Left lung (tissue), 10 donors: ENCODE measurements around the gene ISYNA1. TPM values are rescaled to one million over a fixed set of nuclear protein-coding genes. Genes with fewer than 3 reads are reported as not detected.

Experiments used
- ATAC-seq: fragments of 200-7000 bp; cut with Tn5 transposase; one replicate; pipeline ENCODE4 v1.9.1; 2020; ENCODE audit warnings: moderate library complexity
- DNase-seq, 4 donors: peaks; one replicate each; pipeline ENCODE4 v3.0.0-alpha.2; 2013 to 2020
- H3K27ac ChIP-seq, 2 donors: fragments of 200-600 bp; sonication (generic) in 1 of 2; one replicate each; pipeline versions ENCODE4 v1.5.0 to v1.8.0; 2020 to 2021
- H3K27me3 ChIP-seq, 2 donors: fragments of 200-600 bp; sonication (generic) in 1 of 2; one replicate each; pipeline versions ENCODE4 v1.5.0 to v1.8.0; 2020 to 2021
- H3K36me3 ChIP-seq, 2 donors: fragments of 200-600 bp; sonication (generic) in 1 of 2; one replicate each; pipeline versions ENCODE4 v1.5.0 to v1.8.0; 2020 to 2021
- H3K4me1 ChIP-seq, 2 donors: fragments of 200-600 bp; one replicate each; pipeline ENCODE4 v1.8.0; 2021
- H3K4me3 ChIP-seq, 2 donors: fragments of 200-600 bp; sonication (generic) in 1 of 2; one replicate each; pipeline versions ENCODE4 v1.5.0 to v1.8.0; 2020 to 2021; ENCODE audit warnings: mild to moderate bottlenecking in 1 of 2
- H3K9me3 ChIP-seq, 2 donors: fragments of 200-600 bp; sonication (generic) in 1 of 2; one replicate each; pipeline versions ENCODE4 v1.5.0 to v1.8.0; 2020 to 2021
- intact Hi-C, 2 donors: fragments of 100-400 bp; cut with DNase I; formaldehyde crosslinking; loops; one replicate each; pipeline versions ENCODE4 v1.11.2 to v1.14.2; 2022
- polyA plus RNA-seq, 6 donors: library from polyadenylated mRNA; unstranded; fragments of 120-200 nt; gene quantifications; one replicate each; pipeline ENCODE4 v1.2.1, GENCODE V29; 2013; ENCODE audit not compliant: insufficient read length in 6 of 6
- total RNA-seq, 2 donors: library from RNA; stranded (reverse); fragmentation: NEBNext Ultra II Directional; extraction: Animal tissue kit (Norgen Biotek cat#: 25700); gene quantifications; one replicate each; pipeline ENCODE4 v1.2.1, GENCODE V29; 2021
- TF ChIP-seq, protein P1 (sequence below), 2 donors: fragments of 200-600 bp; sonication (generic) in 1 of 2; IDR thresholded peaks; one replicate each; pipeline versions ENCODE4 v1.5.0 to v1.8.0; 2021; ENCODE audit warnings: antibody characterized with exemption in 2 of 2
- donor health status: DM: no; HTN: yes; CAD: no.
- donor health status: DM: no; HTN: no; CAD: no.

ISYNA1 gene
- total and polyA plus RNA-seq, 8 donors = 22.8 to 159 (median 119) TPM

DNA sequence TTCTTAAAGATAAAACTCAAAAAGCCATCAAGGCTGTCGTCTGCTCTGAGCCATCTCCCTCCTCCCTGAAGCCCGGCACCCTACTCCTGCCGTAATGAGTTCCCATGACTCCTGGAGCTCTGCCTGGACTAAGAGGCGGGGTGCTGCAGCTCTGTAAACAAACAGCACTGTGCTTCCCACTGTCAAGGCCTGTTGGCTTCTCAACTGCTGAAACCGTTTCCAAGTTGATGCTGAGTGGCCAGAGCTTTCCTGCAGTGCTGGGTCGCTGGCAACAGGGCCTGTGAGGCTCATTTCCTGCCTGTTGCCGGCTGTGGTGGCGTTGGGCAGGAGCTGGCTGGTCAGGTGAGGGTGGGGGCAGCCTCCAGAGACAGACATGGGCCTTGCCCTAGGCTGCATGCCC is 26.7 kb upstream of the ISYNA1 start:
- TF ChIP-seq, protein P1, sequence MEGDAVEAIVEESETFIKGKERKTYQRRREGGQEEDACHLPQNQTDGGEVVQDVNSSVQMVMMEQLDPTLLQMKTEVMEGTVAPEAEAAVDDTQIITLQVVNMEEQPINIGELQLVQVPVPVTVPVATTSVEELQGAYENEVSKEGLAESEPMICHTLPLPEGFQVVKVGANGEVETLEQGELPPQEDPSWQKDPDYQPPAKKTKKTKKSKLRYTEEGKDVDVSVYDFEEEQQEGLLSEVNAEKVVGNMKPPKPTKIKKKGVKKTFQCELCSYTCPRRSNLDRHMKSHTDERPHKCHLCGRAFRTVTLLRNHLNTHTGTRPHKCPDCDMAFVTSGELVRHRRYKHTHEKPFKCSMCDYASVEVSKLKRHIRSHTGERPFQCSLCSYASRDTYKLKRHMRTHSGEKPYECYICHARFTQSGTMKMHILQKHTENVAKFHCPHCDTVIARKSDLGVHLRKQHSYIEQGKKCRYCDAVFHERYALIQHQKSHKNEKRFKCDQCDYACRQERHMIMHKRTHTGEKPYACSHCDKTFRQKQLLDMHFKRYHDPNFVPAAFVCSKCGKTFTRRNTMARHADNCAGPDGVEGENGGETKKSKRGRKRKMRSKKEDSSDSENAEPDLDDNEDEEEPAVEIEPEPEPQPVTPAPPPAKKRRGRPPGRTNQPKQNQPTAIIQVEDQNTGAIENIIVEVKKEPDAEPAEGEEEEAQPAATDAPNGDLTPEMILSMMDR (IDR thresholded peaks at IDR 0.05) = no peak
- H3K27ac ChIP-seq = peak overlapping the region; percentile 72 to 79
- no peak overlapping the region for H3K4me3 ChIP-seq
- no peaks in the 10 kb centered on the region for H3K27me3 ChIP-seq
- intact Hi-C loops = loop anchor here in 1 of 2 donors (10.0 kb wide), 1 partner anchor 100 kb away; no protein-coding TSS in a partner anchor
- peaks cover 15 to 51% of the 10 kb centered on the region in 2 donors for H3K4me1 ChIP-seq
- DNase-seq = peak; percentile 52 to 94 (median 84)
- peaks cover 0 to 64% of the 10 kb centered on the region in 2 donors for H3K36me3 ChIP-seq
- H3K9me3 ChIP-seq = no peaks in the 10 kb centered on the region
- peak; percentile 79 for ATAC-seq

DNA sequence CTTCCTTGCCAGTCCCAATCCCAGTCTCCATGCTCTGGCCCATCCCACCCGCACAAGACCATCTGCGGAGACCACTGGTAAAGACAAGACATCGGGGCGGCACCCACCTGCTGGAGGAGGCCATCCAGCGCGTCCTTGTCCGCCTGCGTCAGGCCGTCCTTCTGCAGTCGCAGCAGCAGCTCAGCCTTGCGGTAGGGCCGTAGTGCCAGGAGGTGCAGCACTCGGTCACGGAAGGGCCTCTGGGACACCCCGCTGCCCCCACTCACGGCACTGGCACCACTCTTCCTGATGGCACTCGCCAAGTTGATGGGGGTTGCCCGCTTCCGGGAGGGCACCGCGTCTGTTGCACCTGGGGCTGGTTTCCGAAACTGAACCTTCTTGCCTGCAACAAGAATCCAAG is 23.5 kb upstream of the ISYNA1 start:
- no peak overlapping the region for H3K4me3 ChIP-seq
- H3K4me1 ChIP-seq = peaks cover 15 to 32% of the 10 kb centered on the region in 2 donors
- no peak for ATAC-seq
- no peak overlapping the region for H3K27ac ChIP-seq
- H3K27me3 ChIP-seq = no peaks in the 10 kb centered on the region
- TF ChIP-seq, protein P1 (IDR thresholded peaks at IDR 0.05) = no peak
- H3K9me3 ChIP-seq = no peaks in the 10 kb centered on the region
- DNase-seq = peak in 1 of 4 donors; percentile 66
- intact Hi-C loops = loop anchor here in 1 of 2 donors (10.0 kb wide), 1 partner anchor 103 kb away; no protein-coding TSS in a partner anchor
- peaks cover 0 to 87% of the 10 kb centered on the region in 2 donors for H3K36me3 ChIP-seq

DNA sequence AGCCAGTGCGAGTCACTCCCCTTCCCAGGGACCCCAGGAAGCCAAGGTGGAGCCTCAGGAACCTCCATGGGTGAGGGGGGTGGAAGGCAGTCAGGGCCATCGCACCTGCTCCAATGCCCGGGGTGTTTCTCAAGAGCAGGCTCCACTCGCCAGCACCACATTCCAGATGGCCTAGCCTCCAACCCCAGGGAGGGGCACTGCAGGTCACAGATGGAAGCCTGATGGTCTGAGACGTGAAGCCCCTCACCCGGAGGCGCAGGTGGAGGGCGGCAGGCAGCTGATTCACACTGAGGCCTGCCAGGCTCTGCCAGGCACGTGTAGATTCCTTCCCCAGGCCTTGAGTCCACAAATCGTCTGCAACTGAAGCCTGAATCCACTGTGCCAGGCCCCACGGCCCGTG is 23.0 kb upstream of the ISYNA1 start:
- TF ChIP-seq, protein P1 (IDR thresholded peaks at IDR 0.05) = no peak
- no peak for ATAC-seq
- Histone ChIP-seq H3K27ac (peak overlapping the region in 1 of 2 donors; percentile 55), H3K4me3 (no peak overlapping the region), H3K4me1 (peaks cover 15 to 29% of the 10 kb centered on the region in 2 donors), H3K9me3 (no peaks in the 10 kb centered on the region), H3K36me3 (peaks cover 0 to 93% of the 10 kb centered on the region in 2 donors), H3K27me3 (no peaks in the 10 kb centered on the region)
- intact Hi-C loops = loop anchor here in 1 of 2 donors (10.0 kb wide), 1 partner anchor 104 kb away; no protein-coding TSS in a partner anchor
- DNase-seq = peak in 1 of 4 donors; percentile 47

DNA sequence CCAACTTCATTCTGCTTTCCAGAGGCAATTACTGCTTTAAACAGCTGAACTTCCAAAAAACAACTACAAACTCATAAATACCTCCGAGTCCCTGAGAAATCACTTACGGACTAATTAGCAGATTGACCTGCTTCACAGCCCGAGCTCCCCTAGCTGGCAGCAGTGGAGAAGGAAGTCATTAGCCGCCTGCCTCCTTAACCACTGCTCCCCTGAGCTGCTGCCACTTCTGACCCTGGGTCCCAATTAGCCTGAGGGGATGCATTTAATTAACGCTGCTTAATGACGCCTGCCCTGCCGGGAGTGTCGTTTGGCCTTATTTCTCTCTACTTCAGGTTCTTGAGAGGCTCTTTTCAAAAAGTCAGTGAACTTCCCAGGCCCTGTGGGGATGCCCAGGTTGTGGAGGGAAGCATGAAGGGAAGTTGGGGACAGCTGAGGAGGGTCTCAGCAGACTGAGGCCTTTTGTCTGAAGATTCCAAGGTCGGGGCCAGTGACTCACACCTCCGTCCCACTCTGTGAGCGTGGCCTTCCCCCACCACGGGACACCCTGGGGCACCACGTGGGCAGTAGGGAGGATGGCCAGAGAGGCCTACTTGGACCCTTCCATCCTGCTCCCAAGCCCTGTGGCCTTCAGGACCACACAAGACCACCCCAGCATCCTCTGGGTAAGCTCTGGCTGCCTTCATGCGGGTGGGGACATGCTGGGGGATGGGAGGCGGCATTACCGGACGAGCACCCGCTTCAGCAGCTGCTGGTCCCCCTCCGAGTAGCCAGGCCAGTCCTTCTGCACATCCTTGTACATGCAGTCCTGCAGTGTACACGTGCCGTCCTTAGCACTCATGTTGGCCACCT is 19.8 kb upstream of the ISYNA1 start:
- Histone ChIP-seq H3K27me3 (no peaks in the 10 kb centered on the region), H3K4me1 (peaks cover 0 to 8% of the 10 kb centered on the region in 2 donors), H3K36me3 (peaks cover 0 to 94% of the 10 kb centered on the region in 2 donors), H3K9me3 (no peaks in the 10 kb centered on the region), H3K4me3 (no peak overlapping the region), H3K27ac (no peak overlapping the region)
- TF ChIP-seq, protein P1 (IDR thresholded peaks at IDR 0.05) = no peak
- peak in 1 of 4 donors; percentile 47 for DNase-seq
- no peak for ATAC-seq
- intact Hi-C loops = loop anchor here in 1 of 2 donors (10.0 kb wide), 1 partner anchor 387 kb away; no protein-coding TSS in a partner anchor

DNA sequence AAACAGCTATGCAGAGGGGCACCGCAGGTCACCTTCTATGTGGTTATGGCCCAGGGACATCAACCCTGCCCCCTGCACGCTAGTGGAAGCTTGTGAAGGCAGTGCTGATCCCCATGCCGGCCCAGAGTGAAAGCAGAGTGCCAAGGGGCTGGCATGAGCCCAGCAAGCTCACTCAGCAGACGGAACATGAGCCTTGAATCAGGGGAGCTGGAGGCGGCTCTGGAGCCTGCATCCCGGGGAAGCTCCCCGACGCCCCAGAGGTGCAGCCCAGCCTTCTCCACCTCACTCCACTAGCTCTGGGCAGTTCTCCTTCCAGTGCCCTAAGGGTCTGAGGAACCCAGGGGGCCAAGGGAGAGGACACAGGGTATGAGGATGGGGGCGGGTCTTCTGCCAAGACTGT is 19.0 kb upstream of the ISYNA1 start:
- Histone ChIP-seq H3K27me3 (no peaks in the 10 kb centered on the region), H3K9me3 (no peaks in the 10 kb centered on the region), H3K4me3 (no peak overlapping the region), H3K36me3 (peaks cover 0 to 98% of the 10 kb centered on the region in 2 donors), H3K4me1 (peaks cover 0 to 8% of the 10 kb centered on the region in 2 donors), H3K27ac (no peak overlapping the region)
- DNase-seq (peak in 1 of 4 donors; percentile 56), ATAC-seq (no peak)
- intact Hi-C loops = loop anchor here in 1 of 2 donors (10.0 kb wide), 1 partner anchor 388 kb away; no protein-coding TSS in a partner anchor
- TF ChIP-seq, protein P1 (IDR thresholded peaks at IDR 0.05) = no peak
